IMR-90 (cell line): ENCODE results near the gene NR2C2. TPM values are rescaled to one million over a fixed set of nuclear protein-coding genes. Genes with fewer than 3 reads are reported as not detected.

ENCODE experiments used
- ATAC-seq: fragments of 200-7000 bp; cut with Tn5 transposase; 2 replicates; pipeline ENCODE4 v1.9.1; 2020; ENCODE audit warnings: low read depth, mild to moderate bottlenecking, moderate library complexity
- BruUV-seq: library from RNA; stranded (reverse); fragments of 400-500 nt; replicated peaks from 2 replicates; lab custom pipeline; 2021; lab: Mats Ljungman, UMichigan
- CTCF ChIA-PET: fragments of 300-600 bp; formaldehyde crosslinking; extraction: SDS; loops from one replicate; lab custom pipeline; 2021; ENCODE audit warnings: antibody characterized with exemption; lab: Yijun Ruan, JAX
- POLR2A ChIA-PET: fragments of 300-600 bp; sonication (Branson Sonifier 250); formaldehyde crosslinking; loops from one replicate; lab custom pipeline; 2022; ENCODE audit warnings: antibody characterized with exemption; ENCODE audit not compliant: unreplicated experiment; lab: Charles Lee
- DNase-seq: peaks from one replicate; pipeline ENCODE4 v3.0.0; 2013
- H2AFZ ChIP-seq: replicated peaks from 2 replicates; pipeline ENCODE3; 2013; ENCODE audit warnings: low read length, mild to moderate bottlenecking; ENCODE audit not compliant: poor library complexity
- H2AK5ac ChIP-seq: 2 replicates; pipeline ENCODE4 v1.6.1; 2013; ENCODE audit warnings: low read depth, low read length, inconsistent platforms
- H2AK9ac ChIP-seq: replicated peaks from 2 replicates; pipeline ENCODE3; 2013; ENCODE audit warnings: mild to moderate bottlenecking, low read depth, low read length, moderate library complexity; ENCODE audit not compliant: poor library complexity
- H2BK120ac ChIP-seq: 2 replicates; pipeline ENCODE4 v1.6.1; 2013; ENCODE audit warnings: low read depth, low read length, inconsistent platforms
- H2BK15ac ChIP-seq: 3 replicates; pipeline ENCODE4 v1.6.1; 2013; ENCODE audit warnings: low read depth, low read length, inconsistent platforms
- H2BK20ac ChIP-seq: 2 replicates; pipeline ENCODE4 v1.6.1; 2013; ENCODE audit warnings: low read depth, mild to moderate bottlenecking, inconsistent platforms, low read length, moderate library complexity
- H2BK5ac ChIP-seq: 2 replicates; pipeline ENCODE4 v1.6.1; 2013; ENCODE audit warnings: mild to moderate bottlenecking, low read depth, low read length, inconsistent platforms; ENCODE audit not compliant: poor library complexity, severe bottlenecking
- H3K14ac ChIP-seq: replicated peaks from 2 replicates; pipeline ENCODE4 v1.6.1; 2013; ENCODE audit warnings: low read depth, low read length, inconsistent platforms
- H3K18ac ChIP-seq: 2 replicates; pipeline ENCODE4 v1.6.1; 2013; ENCODE audit warnings: low read depth, low read length, control low read depth
- H3K23ac ChIP-seq: 2 replicates; pipeline ENCODE4 v1.6.1; 2013; ENCODE audit warnings: low read depth, low read length, inconsistent platforms
- H3K27ac ChIP-seq: 2 replicates; pipeline ENCODE4 v1.5.1; 2013; ENCODE audit warnings: mild to moderate bottlenecking, control low read depth, low read length; ENCODE audit not compliant: insufficient read depth
- H3K27me3 ChIP-seq: 2 replicates; pipeline ENCODE4 v1.6.1; 2013; ENCODE audit warnings: low read length; ENCODE audit not compliant: control insufficient read depth, insufficient read depth
- H3K36me3 ChIP-seq: 2 replicates; pipeline ENCODE4 v1.6.1; 2013; ENCODE audit warnings: low read length, mixed read lengths; ENCODE audit not compliant: control insufficient read depth, insufficient read depth
- H3K4ac ChIP-seq: 2 replicates; pipeline ENCODE4 v1.6.1; 2013; ENCODE audit warnings: low read depth, low read length, inconsistent platforms
- H3K4me1 ChIP-seq: 2 replicates; pipeline ENCODE4 v1.6.1; 2013; ENCODE audit warnings: low read length, mixed read lengths; ENCODE audit not compliant: control insufficient read depth, insufficient read depth
- H3K4me2 ChIP-seq: 2 replicates; pipeline ENCODE4 v1.6.1; 2013; ENCODE audit warnings: low read depth, mild to moderate bottlenecking, control low read depth, low read length, moderate library complexity
- H3K4me3 ChIP-seq: 2 replicates; pipeline ENCODE4 v1.5.1; 2013; ENCODE audit warnings: low read depth, mild to moderate bottlenecking, control low read depth, low read length, moderate library complexity; ENCODE audit not compliant: insufficient read depth
- H3K56ac ChIP-seq: 2 replicates; pipeline ENCODE4 v1.6.1; 2013; ENCODE audit warnings: low read length, inconsistent platforms; ENCODE audit not compliant: insufficient read depth; ENCODE audit errors: extremely low read depth
- H3K79me1 ChIP-seq, 2 experiments: 2 replicates each; pipeline ENCODE4 v1.6.1; 2013; ENCODE audit warnings: low read length in 2 of 2, inconsistent platforms in 1 of 2, low read depth in 1 of 2
- H3K9ac ChIP-seq: 2 replicates; pipeline ENCODE4 v1.6.1; 2013; ENCODE audit warnings: low read depth, low read length, control low read depth
- H3K9me1 ChIP-seq: 2 replicates; pipeline ENCODE4 v1.6.1; 2013; ENCODE audit warnings: low read length, inconsistent platforms; ENCODE audit not compliant: insufficient read depth
- H3K9me3 ChIP-seq: 2 replicates; pipeline ENCODE4 v1.6.1; 2013; ENCODE audit warnings: low read length; ENCODE audit not compliant: control insufficient read depth, insufficient read depth
- H4K20me1 ChIP-seq: 2 replicates; pipeline ENCODE4 v1.6.1; 2013; ENCODE audit warnings: low read length, inconsistent platforms; ENCODE audit not compliant: insufficient read depth
- H4K5ac ChIP-seq: 2 replicates; pipeline ENCODE4 v1.6.1; 2013; ENCODE audit warnings: mild to moderate bottlenecking, low read depth, low read length, control low read depth
- H4K8ac ChIP-seq, 2 experiments: 2 replicates each; pipeline ENCODE4 v1.6.1; 2013; ENCODE audit warnings: low read depth in 2 of 2, low read length in 2 of 2, control low read depth in 1 of 2, inconsistent platforms in 1 of 2
- H4K91ac ChIP-seq: 2 replicates; pipeline ENCODE4 v1.6.1; 2013; ENCODE audit warnings: low read depth, low read length, inconsistent platforms; ENCODE audit not compliant: insufficient read depth
- CEBPB ChIP-seq: IDR thresholded peaks from 2 replicates; pipeline ENCODE4 v1.6.1; 2012; ENCODE audit warnings: low read depth, low read length, improper control_type of control experiment
- ELK1 ChIP-seq: fragments of 150-350 bp; IDR thresholded peaks from 2 replicates; pipeline ENCODE4 v1.6.1; 2016; ENCODE audit warnings: low read depth, mild to moderate bottlenecking, low read length, moderate library complexity, borderline replicate concordance
- RFX5 ChIP-seq: IDR thresholded peaks from 2 replicates; pipeline ENCODE4 v1.8.0; 2012; ENCODE audit warnings: low read depth, mild to moderate bottlenecking, low read length, moderate library complexity
- WGBS, 2 experiments: methylation state at CpG; one replicate each; pipeline versions ENCODE4 v1.1.5 to v1.1.7; 2013; ENCODE audit warnings: missing lambda C conversion rate in 2 of 2; ENCODE audit not compliant: insufficient read length in 1 of 2; ENCODE audit errors: extremely low coverage in 2 of 2; 5-methylcytosine and 5-hydroxymethylcytosine counted together
- dilution Hi-C: fragments of 300-500 bp; cut with HindIII; formaldehyde crosslinking; loops from one replicate; pipeline ENCODE4 v1.14.3; 2018; ENCODE audit warnings: low sequenced_read_pairs; ENCODE audit not compliant: unreplicated experiment
- in situ Hi-C: fragments of 300-500 bp; cut with MboI; formaldehyde crosslinking; loops from 3 replicates; pipeline ENCODE4 v1.14.3; 2019; ENCODE audit warnings: low sequenced_read_pairs, inconsistent platforms, mixed read lengths
- intact Hi-C: fragments of 100-400 bp; cut with micrococcal nuclease; formaldehyde crosslinking; loops from 2 replicates; pipeline ENCODE4 v1.10.0; 2022
- polyA plus RNA-seq, 3 experiments: library from polyadenylated mRNA; depleted of rRNA; stranded (reverse); fragments of >200 nt; gene quantifications; 2 replicates each; pipeline ENCODE4 v1.2.3, GENCODE V29; 2012; ENCODE audit warnings: low replicate concordance in 1 of 3
- total RNA-seq: library from RNA; depleted of rRNA; stranded (reverse); fragments of >200 nt; gene quantifications from 2 replicates; pipeline ENCODE4 v1.2.3, GENCODE V29; 2012
- TF ChIP-seq, protein P1 (sequence below): conservative IDR thresholded peaks from 2 replicates; pipeline ENCODE4 v1.5.1; 2012; ENCODE audit warnings: mild to moderate bottlenecking, low read depth, low read length, improper control_type of control experiment

Gene NR2C2
- total and polyA plus RNA-seq, 2 of the 4 experiments (the other 2 are of a cell fraction), result 10.4 to 13.8 TPM

DNA sequence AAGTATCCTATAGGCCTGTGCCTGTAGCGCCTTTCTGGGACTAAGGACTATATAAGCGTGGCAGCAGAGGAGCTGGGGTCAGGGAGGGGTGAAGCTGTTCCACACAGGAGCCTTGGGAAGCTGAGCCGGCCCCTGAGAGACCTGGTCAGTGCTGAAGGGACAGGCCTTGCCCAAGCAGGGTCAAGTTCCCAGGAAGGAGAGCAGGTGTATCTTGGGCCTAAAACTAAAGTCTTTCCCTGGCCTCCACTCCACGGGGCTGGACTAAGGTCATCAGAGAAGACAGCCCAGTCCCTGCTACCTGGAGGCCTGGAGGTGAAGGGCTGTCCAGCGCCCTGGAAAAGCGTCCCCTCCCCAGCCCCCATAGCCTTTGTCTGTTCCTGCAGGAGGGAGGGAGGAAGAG, 23.9 kb upstream of the NR2C2 start:
- no peak overlapping the region for H3K4me2 ChIP-seq

More for the DNA sequence above, 23.9 kb upstream of the NR2C2 start:
- Histone ChIP-seq H3K56ac (no peak overlapping the region), H4K20me1 (no peaks in the 10 kb centered on the region), H2BK15ac (no peak overlapping the region), H3K18ac (no peak overlapping the region), H3K9me1 (no peaks in the 10 kb centered on the region), H4K8ac (no peak overlapping the region), H3K79me1 (no peaks in the 10 kb centered on the region), H2AFZ (no peak overlapping the region), H3K4ac (no peak overlapping the region), H3K14ac (no peak overlapping the region), H3K27me3 (peaks cover 6% of the 10 kb centered on the region), H3K23ac (no peak overlapping the region), H2BK120ac (no peak overlapping the region), H3K9ac (no peak overlapping the region), H4K5ac (no peak overlapping the region), H3K4me1 (peaks cover 2% of the 10 kb centered on the region; the same call in 1 of the 2 replicates), H3K27ac (no peak overlapping the region), H2AK5ac (no peak overlapping the region), H2BK5ac (no peak overlapping the region), H2AK9ac (no peak overlapping the region), H4K91ac (no peak overlapping the region), H3K36me3 (no peaks in the 10 kb centered on the region), H2BK20ac (no peak overlapping the region), H3K9me3 (no peaks in the 10 kb centered on the region), H3K4me3 (no peak overlapping the region)
- POLR2A ChIA-PET, result no interaction called here
- dilution Hi-C loops, result no loop called here
- no peak for DNase-seq
- TF ChIP-seq, protein P1, sequence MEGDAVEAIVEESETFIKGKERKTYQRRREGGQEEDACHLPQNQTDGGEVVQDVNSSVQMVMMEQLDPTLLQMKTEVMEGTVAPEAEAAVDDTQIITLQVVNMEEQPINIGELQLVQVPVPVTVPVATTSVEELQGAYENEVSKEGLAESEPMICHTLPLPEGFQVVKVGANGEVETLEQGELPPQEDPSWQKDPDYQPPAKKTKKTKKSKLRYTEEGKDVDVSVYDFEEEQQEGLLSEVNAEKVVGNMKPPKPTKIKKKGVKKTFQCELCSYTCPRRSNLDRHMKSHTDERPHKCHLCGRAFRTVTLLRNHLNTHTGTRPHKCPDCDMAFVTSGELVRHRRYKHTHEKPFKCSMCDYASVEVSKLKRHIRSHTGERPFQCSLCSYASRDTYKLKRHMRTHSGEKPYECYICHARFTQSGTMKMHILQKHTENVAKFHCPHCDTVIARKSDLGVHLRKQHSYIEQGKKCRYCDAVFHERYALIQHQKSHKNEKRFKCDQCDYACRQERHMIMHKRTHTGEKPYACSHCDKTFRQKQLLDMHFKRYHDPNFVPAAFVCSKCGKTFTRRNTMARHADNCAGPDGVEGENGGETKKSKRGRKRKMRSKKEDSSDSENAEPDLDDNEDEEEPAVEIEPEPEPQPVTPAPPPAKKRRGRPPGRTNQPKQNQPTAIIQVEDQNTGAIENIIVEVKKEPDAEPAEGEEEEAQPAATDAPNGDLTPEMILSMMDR, result no peak
- TF ChIP-seq RFX5, result no peak
- no peak for TF ChIP-seq ELK1
- TF ChIP-seq CEBPB, result no peak
- CTCF ChIA-PET, result no interaction called here
- intact Hi-C loops, result loop anchor here (5.0 kb wide), 3 partner anchors 721 to 1266 kb away; no protein-coding TSS in a partner anchor
- no peak for ATAC-seq
- in situ Hi-C loops, result loop anchor here (5.0 to 10.0 kb wide), 2 partner anchors 251 to 419 kb away; no protein-coding TSS in a partner anchor
- WGBS, 2 experiments, result 33% methylated on average over 1 of the region's 6 CpGs; no CpG with 5 or more reads in 1 of the 2 experiments
- no TSS peak for BruUV-seq
